ENCODE measurements around the gene ARMC6.

Gene ARMC6

GRCh38 chr19:19059018-19059836 lies 25.8 kb downstream of the ARMC6 start:
- no peak for DNase-seq
- H3K4me1 ChIP-seq, result peaks cover 0 to 8% (median 5%) of the 10 kb centered on the region in 4 donors
- no peak overlapping the region for H3K27ac ChIP-seq
- intact Hi-C loops (cut with DNase I; ENCODE audit: low total_unique reads), result no loop called here
- peaks cover 10 to 58% (median 23%) of the 10 kb centered on the region in 3 donors for H3K36me3 ChIP-seq
- TF ChIP-seq CTCF (IDR thresholded peaks at IDR 0.05), result no peak
- no peaks in the 10 kb centered on the region for H3K27me3 ChIP-seq
- H3K4me3 ChIP-seq, result no peak overlapping the region
- no peaks in the 10 kb centered on the region for H3K9me3 ChIP-seq

DNA sequence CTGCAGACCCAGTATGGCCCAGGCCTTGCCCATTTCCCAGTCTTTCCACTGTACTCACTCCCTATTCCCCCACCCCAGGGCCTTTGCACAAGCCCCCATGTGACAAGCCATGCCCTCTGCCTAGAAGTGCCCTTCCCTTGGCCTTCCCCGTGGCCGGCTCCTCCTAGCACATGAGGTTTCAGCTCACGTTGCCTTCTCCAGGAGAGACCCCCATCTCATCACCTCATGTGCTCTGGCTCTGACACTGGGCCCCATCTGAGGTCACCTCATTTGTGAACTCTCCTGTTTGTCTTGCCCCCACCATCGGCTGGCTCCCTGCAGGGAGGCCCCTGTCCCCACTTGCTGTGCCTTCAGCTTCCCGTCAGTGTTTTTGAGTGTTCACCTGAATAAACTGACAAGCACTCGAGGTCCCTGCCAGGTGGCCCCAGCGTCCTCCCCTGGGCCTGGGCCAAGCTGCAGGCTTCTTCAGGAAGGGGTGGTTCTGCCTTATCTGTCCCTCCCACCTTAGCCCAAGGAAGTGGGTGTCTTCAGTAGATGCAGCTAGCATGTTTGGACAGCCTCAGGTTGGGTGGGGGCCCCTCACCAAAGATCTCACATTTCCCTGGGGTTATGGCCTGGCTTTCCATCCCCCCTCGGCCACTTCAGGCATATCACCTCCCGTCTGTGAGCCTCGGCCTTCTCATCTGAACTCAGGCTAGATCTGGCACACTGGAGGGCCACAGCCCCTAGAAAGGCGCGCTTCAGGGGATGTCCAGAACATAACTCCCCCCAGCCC lies 26.6 kb downstream of the ARMC6 start:
- Histone ChIP-seq H3K4me3 (no peak overlapping the region), H3K27ac (no peak overlapping the region), H3K27me3 (no peaks in the 10 kb centered on the region), H3K9me3 (no peaks in the 10 kb centered on the region), H3K4me1 (peaks cover 0 to 16% (median 11%) of the 10 kb centered on the region in 4 donors), H3K36me3 (peaks cover 4 to 50% (median 15%) of the 10 kb centered on the region in 3 donors)
- intact Hi-C loops (cut with DNase I; ENCODE audit: low total_unique reads), result no loop called here
- TF ChIP-seq CTCF (IDR thresholded peaks at IDR 0.05), result no peak
- DNase-seq, result no peak

- DNase-seq, result no peak
- peaks cover 0 to 25% (median 17%) of the 10 kb centered on the region in 4 donors for H3K4me1 ChIP-seq
- intact Hi-C loops (cut with DNase I; ENCODE audit: low total_unique reads), result no loop called here
- H3K9me3 ChIP-seq, result no peaks in the 10 kb centered on the region
- no peak overlapping the region for H3K4me3 ChIP-seq
- H3K27me3 ChIP-seq, result no peaks in the 10 kb centered on the region
- H3K27ac ChIP-seq, result no peak overlapping the region
- H3K36me3 ChIP-seq, result peaks cover 0 to 37% (median 8%) of the 10 kb centered on the region in 3 donors
- no peak for TF ChIP-seq CTCF (IDR thresholded peaks at IDR 0.05)
Observed at GRCh38 chr19:19061506-19061905, 28.1 kb downstream of the ARMC6 start.

- peak overlapping the region; percentile 80 to 85 for H3K27ac ChIP-seq
- H3K4me3 ChIP-seq, result peak overlapping the region; percentile 46 to 85
- peaks cover 0 to 25% (median 4%) of the 10 kb centered on the region in 3 donors for H3K36me3 ChIP-seq
- intact Hi-C loops (cut with DNase I; ENCODE audit: low total_unique reads), result no loop called here
- no peak for DNase-seq
- H3K4me1 ChIP-seq, result peaks cover 0 to 25% (median 17%) of the 10 kb centered on the region in 4 donors
- no peak for TF ChIP-seq CTCF (IDR thresholded peaks at IDR 0.05)
- H3K27me3 ChIP-seq, result no peaks in the 10 kb centered on the region
- H3K9me3 ChIP-seq, result no peaks in the 10 kb centered on the region
Observed at GRCh38 chr19:19062454-19063182, 29.2 kb downstream of the ARMC6 start.

Measured in tibial artery (tissue), 4 donors.